Left lung (tissue), 10 donors: ENCODE data around the gene TRMT11. TPM values are rescaled to one million over a fixed set of nuclear protein-coding genes. Genes with fewer than 3 reads are reported as not detected.
A peak's percentile ranks its signal among the peaks of the same experiment; 100 is the strongest.

Experiments used
- ATAC-seq: fragments of 200-7000 bp; cut with Tn5 transposase; one replicate; pipeline ENCODE4 v1.9.1; 2020; ENCODE audit warnings: moderate library complexity
- DNase-seq, 4 donors: peaks; one replicate each; pipeline ENCODE4 v3.0.0-alpha.2; 2013 to 2020
- H3K27ac ChIP-seq, 2 donors: fragments of 200-600 bp; sonication (generic) in 1 of 2; one replicate each; pipeline versions ENCODE4 v1.5.0 to v1.8.0; 2020 to 2021
- H3K27me3 ChIP-seq, 2 donors: fragments of 200-600 bp; sonication (generic) in 1 of 2; one replicate each; pipeline versions ENCODE4 v1.5.0 to v1.8.0; 2020 to 2021
- H3K36me3 ChIP-seq, 2 donors: fragments of 200-600 bp; sonication (generic) in 1 of 2; one replicate each; pipeline versions ENCODE4 v1.5.0 to v1.8.0; 2020 to 2021
- H3K4me1 ChIP-seq, 2 donors: fragments of 200-600 bp; one replicate each; pipeline ENCODE4 v1.8.0; 2021
- H3K4me3 ChIP-seq, 2 donors: fragments of 200-600 bp; sonication (generic) in 1 of 2; one replicate each; pipeline versions ENCODE4 v1.5.0 to v1.8.0; 2020 to 2021; ENCODE audit warnings: mild to moderate bottlenecking in 1 of 2
- H3K9me3 ChIP-seq, 2 donors: fragments of 200-600 bp; sonication (generic) in 1 of 2; one replicate each; pipeline versions ENCODE4 v1.5.0 to v1.8.0; 2020 to 2021
- CTCF ChIP-seq, 2 donors: fragments of 200-600 bp; sonication (generic) in 1 of 2; IDR thresholded peaks; one replicate each; pipeline versions ENCODE4 v1.5.0 to v1.8.0; 2021; ENCODE audit warnings: antibody characterized with exemption in 2 of 2
- intact Hi-C, 2 donors: fragments of 100-400 bp; cut with DNase I; formaldehyde crosslinking; loops; one replicate each; pipeline versions ENCODE4 v1.11.2 to v1.14.2; 2022
- polyA plus RNA-seq, 6 donors: library from polyadenylated mRNA; unstranded; fragments of 120-200 nt; gene quantifications; one replicate each; pipeline ENCODE4 v1.2.1, GENCODE V29; 2013; ENCODE audit not compliant: insufficient read length in 6 of 6
- total RNA-seq, 2 donors: library from RNA; stranded (reverse); fragmentation: NEBNext Ultra II Directional; extraction: Animal tissue kit (Norgen Biotek cat#: 25700); gene quantifications; one replicate each; pipeline ENCODE4 v1.2.1, GENCODE V29; 2021
- donor health status: DM: no; HTN: yes; CAD: no.
- donor health status: DM: no; HTN: no; CAD: no.

The TRMT11 gene
- total and polyA plus RNA-seq, 8 donors, result 17.2 to 39.7 (median 27.6) TPM

GRCh38 chr6:126063512-126064146 lies 77.3 kb downstream of the TRMT11 start:
- no peak overlapping the region for H3K4me3 ChIP-seq
- intact Hi-C loops, result no loop called here
- peaks cover 0 to 3% of the 10 kb centered on the region in 2 donors for H3K9me3 ChIP-seq
- no peaks in the 10 kb centered on the region for H3K27me3 ChIP-seq
- DNase-seq, result no peak
- H3K4me1 ChIP-seq, result no peaks in the 10 kb centered on the region
- ATAC-seq, result no peak
- no peak for TF ChIP-seq CTCF (IDR thresholded peaks at IDR 0.05)
- H3K27ac ChIP-seq, result no peak overlapping the region
- no peaks in the 10 kb centered on the region for H3K36me3 ChIP-seq

GRCh38 chr6:126064257-126064747 lies 78.0 kb downstream of the TRMT11 start:
- ATAC-seq (no peak), DNase-seq (no peak)
- Histone ChIP-seq H3K4me3 (no peak overlapping the region), H3K9me3 (peaks cover 0 to 3% of the 10 kb centered on the region in 2 donors), H3K36me3 (no peaks in the 10 kb centered on the region), H3K4me1 (no peaks in the 10 kb centered on the region), H3K27me3 (no peaks in the 10 kb centered on the region), H3K27ac (no peak overlapping the region)
- intact Hi-C loops, result no loop called here
- no peak for TF ChIP-seq CTCF (IDR thresholded peaks at IDR 0.05)

- DNase-seq (no peak), ATAC-seq (peak; percentile 49)
- H3K27me3 ChIP-seq, result no peaks in the 10 kb centered on the region
- H3K36me3 ChIP-seq, result no peaks in the 10 kb centered on the region
- H3K9me3 ChIP-seq, result peaks cover 0 to 3% of the 10 kb centered on the region in 2 donors
- H3K4me3 ChIP-seq, result no peak overlapping the region
- no peak for TF ChIP-seq CTCF (IDR thresholded peaks at IDR 0.05)
- intact Hi-C loops, result no loop called here
- no peaks in the 10 kb centered on the region for H3K4me1 ChIP-seq
- no peak overlapping the region for H3K27ac ChIP-seq
Observed at GRCh38 chr6:126064748-126065401, 78.5 kb downstream of the TRMT11 start.

GRCh38 chr6:126066053-126067048 lies 80.0 kb downstream of the TRMT11 start:
- no peak overlapping the region for H3K27ac ChIP-seq
- DNase-seq (no peak), ATAC-seq (no peak)

More at GRCh38 chr6:126066053-126067048, 80.0 kb downstream of the TRMT11 start:
- no peak for TF ChIP-seq CTCF (IDR thresholded peaks at IDR 0.05)
- Histone ChIP-seq H3K9me3 (peaks cover 0 to 3% of the 10 kb centered on the region in 2 donors), H3K4me3 (no peak overlapping the region), H3K4me1 (no peaks in the 10 kb centered on the region), H3K27me3 (no peaks in the 10 kb centered on the region), H3K36me3 (no peaks in the 10 kb centered on the region)
- intact Hi-C loops, result no loop called here
